ENCODE measurements around the gene NRG3. TPM values are rescaled to one million over a fixed set of nuclear protein-coding genes. Genes with fewer than 3 reads are reported as not detected.
A peak's percentile ranks its signal among the peaks of the same experiment; 100 is the strongest.

Gene NRG3
- total RNA-seq, 6 experiments from 2014 or later = 0.34 to 0.99 (median 0.75) TPM

- Histone ChIP-seq H3K4me3 (no peak overlapping the region), H3K27me3 (no peaks in the 10 kb centered on the region), H3K9me3 (no peaks in the 10 kb centered on the region), H3K36me3 (no peaks in the 10 kb centered on the region), H3K27ac (no peak overlapping the region), H3K4me1 (no peaks in the 10 kb centered on the region)
- ATAC-seq = no peak
- DNase-seq = no peak
- TF ChIP-seq POLR2A (IDR thresholded peaks at IDR 0.05) (no peak), CTCF (IDR thresholded peaks at IDR 0.05) (no peak)
- intact Hi-C loops (cut with DNase I) = no loop called here
- WGBS (ENCODE audit: insufficient coverage, low coverage, low lambda C conversion rate, missing lambda C conversion rate) = 69% methylated on average over 2 of the region's 3 CpGs
Measured at GRCh38 chr10:82778908-82779307, 903.9 kb downstream of the NRG3 start.

- DNase-seq (no peak), ATAC-seq (no peak)
- H3K36me3 ChIP-seq = no peaks in the 10 kb centered on the region
- H3K4me3 ChIP-seq = no peak overlapping the region
- no peaks in the 10 kb centered on the region for H3K9me3 ChIP-seq
- TF ChIP-seq POLR2A (IDR thresholded peaks at IDR 0.05) (no peak), CTCF (IDR thresholded peaks at IDR 0.05) (peak; percentile 27 to 33 (median 32))
- no peaks in the 10 kb centered on the region for H3K4me1 ChIP-seq
- no peaks in the 10 kb centered on the region for H3K27me3 ChIP-seq
- intact Hi-C loops (cut with DNase I) = no loop called here
- H3K27ac ChIP-seq = no peak overlapping the region
Measured at GRCh38 chr10:82796510-82796909, 921.5 kb downstream of the NRG3 start.

- intact Hi-C loops (cut with DNase I) = no loop called here
- ATAC-seq = no peak
- 100% methylated on average over 1 of the region's 1 CpG for WGBS (ENCODE audit: insufficient coverage, low coverage, low lambda C conversion rate, missing lambda C conversion rate)
- H3K36me3 ChIP-seq = no peaks in the 10 kb centered on the region
- no peak for DNase-seq
- no peak overlapping the region for H3K4me3 ChIP-seq
- no peaks in the 10 kb centered on the region for H3K9me3 ChIP-seq
- H3K27me3 ChIP-seq = no peaks in the 10 kb centered on the region
- no peak for TF ChIP-seq CTCF (IDR thresholded peaks at IDR 0.05)
- no peak for TF ChIP-seq POLR2A (IDR thresholded peaks at IDR 0.05)
- H3K4me1 ChIP-seq = no peaks in the 10 kb centered on the region
- H3K27ac ChIP-seq = no peak overlapping the region
Measured at GRCh38 chr10:82801289-82801688, 926.3 kb downstream of the NRG3 start.

GRCh38 chr10:82811621-82812020 is 936.6 kb downstream of the NRG3 start:
- H3K27me3 ChIP-seq = no peaks in the 10 kb centered on the region
- H3K27ac ChIP-seq = no peak overlapping the region
- no peak overlapping the region for H3K4me3 ChIP-seq
- intact Hi-C loops (cut with DNase I) = no loop called here
- no peaks in the 10 kb centered on the region for H3K36me3 ChIP-seq
- TF ChIP-seq CTCF (IDR thresholded peaks at IDR 0.05) (peak in 3 of 4 donors; percentile 29 to 47 (median 41)), POLR2A (IDR thresholded peaks at IDR 0.05) (no peak)
- H3K9me3 ChIP-seq = no peaks in the 10 kb centered on the region
- ATAC-seq (peak in 2 of 4 donors; percentile 23 to 37), DNase-seq (no peak)
- no peaks in the 10 kb centered on the region for H3K4me1 ChIP-seq
- 27% methylated on average over 1 of the region's 1 CpG for WGBS (ENCODE audit: insufficient coverage, low coverage, low lambda C conversion rate, missing lambda C conversion rate)

GRCh38 chr10:82813856-82814255 is 938.9 kb downstream of the NRG3 start:
- no peaks in the 10 kb centered on the region for H3K9me3 ChIP-seq
- no peak for ATAC-seq
- no peaks in the 10 kb centered on the region for H3K27me3 ChIP-seq
- intact Hi-C loops (cut with DNase I) = no loop called here
- no peak overlapping the region for H3K27ac ChIP-seq
- H3K4me1 ChIP-seq = no peaks in the 10 kb centered on the region
- no peak for TF ChIP-seq CTCF (IDR thresholded peaks at IDR 0.05)
- TF ChIP-seq POLR2A (IDR thresholded peaks at IDR 0.05) = no peak
- H3K4me3 ChIP-seq = no peak overlapping the region
- DNase-seq = no peak
- H3K36me3 ChIP-seq = no peaks in the 10 kb centered on the region
- 79% methylated on average over 4 of the region's 5 CpGs for WGBS (ENCODE audit: insufficient coverage, low coverage, low lambda C conversion rate, missing lambda C conversion rate)
